ENCODE data around the gene SLCO3A1. TPM values are rescaled to one million over a fixed set of nuclear protein-coding genes. Genes with fewer than 3 reads are reported as not detected.

The SLCO3A1 gene
- total RNA-seq, 2 experiments from 2014 or later: 29.5 to 30.4 TPM

- H3K4me1 Mint-ChIP-seq (ENCODE audit: low read depth): peaks cover 45% of the 10 kb centered on the region
- H3K9me3 Mint-ChIP-seq: no peaks in the 10 kb centered on the region
- no peaks in the 10 kb centered on the region for H3K27me3 ChIP-seq (ENCODE audit: control insufficient read depth in 1 of 2, insufficient read depth in 2 of 2, low read length in 2 of 2)
- no peaks in the 10 kb centered on the region for H3K27me3 Mint-ChIP-seq
- TF ChIP-seq CTCF (IDR thresholded peaks at IDR 0.05): no peak
- ChIA-PET CTCF (no interaction called here), POLR2A (no interaction called here)
- H3K27ac ChIP-seq (ENCODE audit: low read depth in 1 of 2, low read length in 2 of 2): no peak overlapping the region
- no peak overlapping the region for H3K4me3 Mint-ChIP-seq
- no peak overlapping the region for H3K4me3 ChIP-seq (ENCODE audit: low read length)
- peaks cover 36% of the 10 kb centered on the region for H3K4me1 ChIP-seq (ENCODE audit: insufficient read depth, low read length)
- ATAC-seq (ENCODE audit: poor library complexity) (no peak), DNase-seq (no peak)
- intact Hi-C loops (cut with DNase I, micrococcal nuclease): no loop called here
- peaks cover 17% of the 10 kb centered on the region for H3K36me3 ChIP-seq (ENCODE audit: insufficient read depth, low read length)
- H3K9me3 ChIP-seq (ENCODE audit: control insufficient read depth in 1 of 2, insufficient read depth in 1 of 2, low read length in 2 of 2): no peaks in the 10 kb centered on the region
- H3K27ac Mint-ChIP-seq: no peak overlapping the region
- H3K36me3 Mint-ChIP-seq (ENCODE audit: low read depth): peaks cover 16% of the 10 kb centered on the region
These were observed 247.2 kb downstream of the SLCO3A1 start for GRCh38 chr15:92100751-92101150.

- Mint-ChIP-seq H3K27me3 (no peaks in the 10 kb centered on the region), H3K4me1 (ENCODE audit: low read depth) (peaks cover 34% of the 10 kb centered on the region), H3K36me3 (ENCODE audit: low read depth) (peaks cover 12% of the 10 kb centered on the region), H3K9me3 (no peaks in the 10 kb centered on the region), H3K4me3 (no peak overlapping the region), H3K27ac (peak overlapping the region; percentile 43)
- H3K4me3 ChIP-seq (ENCODE audit: low read length): no peak overlapping the region
- TF ChIP-seq CTCF (IDR thresholded peaks at IDR 0.05): no peak
- intact Hi-C loops (cut with DNase I, micrococcal nuclease): no loop called here
- CTCF ChIA-PET: no interaction called here
- no peaks in the 10 kb centered on the region for H3K9me3 ChIP-seq (ENCODE audit: control insufficient read depth in 1 of 2, insufficient read depth in 1 of 2, low read length in 2 of 2)
- no peak overlapping the region for H3K27ac ChIP-seq (ENCODE audit: low read depth in 1 of 2, low read length in 2 of 2)
- ATAC-seq (ENCODE audit: poor library complexity): peak; percentile 71
- DNase-seq: peak in 4 of 14 experiments; percentile 9 to 26 (median 22)
- H3K4me1 ChIP-seq (ENCODE audit: insufficient read depth, low read length): peaks cover 25% of the 10 kb centered on the region
- POLR2A ChIA-PET: no interaction called here
- no peaks in the 10 kb centered on the region for H3K27me3 ChIP-seq (ENCODE audit: control insufficient read depth in 1 of 2, insufficient read depth in 2 of 2, low read length in 2 of 2)
- peaks cover 17% of the 10 kb centered on the region for H3K36me3 ChIP-seq (ENCODE audit: insufficient read depth, low read length)
These were observed 248.3 kb downstream of the SLCO3A1 start for GRCh38 chr15:92101708-92102394.

- Mint-ChIP-seq H3K4me1 (ENCODE audit: low read depth) (peaks cover 30% of the 10 kb centered on the region), H3K9me3 (no peaks in the 10 kb centered on the region), H3K27ac (no peak overlapping the region), H3K4me3 (no peak overlapping the region), H3K27me3 (no peaks in the 10 kb centered on the region), H3K36me3 (ENCODE audit: low read depth) (peaks cover 11% of the 10 kb centered on the region)
- CTCF ChIA-PET: no interaction called here
- TF ChIP-seq CTCF (IDR thresholded peaks at IDR 0.05): no peak
- H3K4me3 ChIP-seq (ENCODE audit: low read length): no peak overlapping the region
- intact Hi-C loops (cut with DNase I, micrococcal nuclease): no loop called here
- H3K4me1 ChIP-seq (ENCODE audit: insufficient read depth, low read length): peaks cover 20% of the 10 kb centered on the region
- no peak overlapping the region for H3K27ac ChIP-seq (ENCODE audit: low read depth in 1 of 2, low read length in 2 of 2)
- ATAC-seq (ENCODE audit: poor library complexity): no peak
- DNase-seq: no peak
- POLR2A ChIA-PET: no interaction called here
- H3K9me3 ChIP-seq (ENCODE audit: control insufficient read depth in 1 of 2, insufficient read depth in 1 of 2, low read length in 2 of 2): no peaks in the 10 kb centered on the region
- no peaks in the 10 kb centered on the region for H3K27me3 ChIP-seq (ENCODE audit: control insufficient read depth in 1 of 2, insufficient read depth in 2 of 2, low read length in 2 of 2)
- peaks cover 22% of the 10 kb centered on the region for H3K36me3 ChIP-seq (ENCODE audit: insufficient read depth, low read length)
These were observed 248.9 kb downstream of the SLCO3A1 start for GRCh38 chr15:92102395-92102755.

Measured in CD4-positive, alpha-beta T cell (primary cell).